NB4 (cell line): ENCODE data around the gene CDH4.

Experiments used
- CTCF ChIP-seq: IDR thresholded peaks from one replicate; pipeline ENCODE4 v1.5.1; 2012; ENCODE audit warnings: low read depth, low read length
- MAX ChIP-seq: IDR thresholded peaks from 2 replicates; pipeline ENCODE4 v1.6.1; 2011; ENCODE audit warnings: low read depth, low read length
- MYC ChIP-seq: IDR thresholded peaks from 2 replicates; pipeline ENCODE4 v1.6.1; 2011; ENCODE audit warnings: low read depth, low read length
- POLR2A ChIP-seq: IDR thresholded peaks from 2 replicates; pipeline ENCODE4 v1.6.1; 2011; ENCODE audit warnings: mild to moderate bottlenecking; ENCODE audit not compliant: insufficient read length; ENCODE audit errors: extremely low read depth

- no peak for TF ChIP-seq CTCF
- TF ChIP-seq MYC: no peak
- no peak for TF ChIP-seq POLR2A
- TF ChIP-seq MAX: no peak
Measured at GRCh38 chr20:61263938-61264337, 11.9 kb downstream of the CDH4 start.
